IMR-90 (cell line): Measurements from ENCODE around the gene SIGLEC12. TPM values are rescaled to one million over a fixed set of nuclear protein-coding genes. Genes with fewer than 3 reads are reported as not detected.

Source experiments
- ATAC-seq: fragments of 200-7000 bp; cut with Tn5 transposase; 2 replicates; pipeline ENCODE4 v1.9.1; 2020; ENCODE audit warnings: low read depth, mild to moderate bottlenecking, moderate library complexity
- BruUV-seq: library from RNA; stranded (reverse); fragments of 400-500 nt; replicated peaks from 2 replicates; lab custom pipeline; 2021; lab: Mats Ljungman, UMichigan
- CTCF ChIA-PET: fragments of 300-600 bp; formaldehyde crosslinking; extraction: SDS; loops from one replicate; lab custom pipeline; 2021; ENCODE audit warnings: antibody characterized with exemption; lab: Yijun Ruan, JAX
- POLR2A ChIA-PET: fragments of 300-600 bp; sonication (Branson Sonifier 250); formaldehyde crosslinking; loops from one replicate; lab custom pipeline; 2022; ENCODE audit warnings: antibody characterized with exemption; ENCODE audit not compliant: unreplicated experiment; lab: Charles Lee
- DNase-seq: peaks from one replicate; pipeline ENCODE4 v3.0.0; 2013
- H2AFZ ChIP-seq: replicated peaks from 2 replicates; pipeline ENCODE3; 2013; ENCODE audit warnings: low read length, mild to moderate bottlenecking; ENCODE audit not compliant: poor library complexity
- H2AK5ac ChIP-seq: 2 replicates; pipeline ENCODE4 v1.6.1; 2013; ENCODE audit warnings: low read depth, low read length, inconsistent platforms
- H2AK9ac ChIP-seq: replicated peaks from 2 replicates; pipeline ENCODE3; 2013; ENCODE audit warnings: mild to moderate bottlenecking, low read depth, low read length, moderate library complexity; ENCODE audit not compliant: poor library complexity
- H2BK120ac ChIP-seq: 2 replicates; pipeline ENCODE4 v1.6.1; 2013; ENCODE audit warnings: low read depth, low read length, inconsistent platforms
- H2BK15ac ChIP-seq: 3 replicates; pipeline ENCODE4 v1.6.1; 2013; ENCODE audit warnings: low read depth, low read length, inconsistent platforms
- H2BK20ac ChIP-seq: 2 replicates; pipeline ENCODE4 v1.6.1; 2013; ENCODE audit warnings: low read depth, mild to moderate bottlenecking, inconsistent platforms, low read length, moderate library complexity
- H2BK5ac ChIP-seq: 2 replicates; pipeline ENCODE4 v1.6.1; 2013; ENCODE audit warnings: mild to moderate bottlenecking, low read depth, low read length, inconsistent platforms; ENCODE audit not compliant: poor library complexity, severe bottlenecking
- H3K14ac ChIP-seq: replicated peaks from 2 replicates; pipeline ENCODE4 v1.6.1; 2013; ENCODE audit warnings: low read depth, low read length, inconsistent platforms
- H3K18ac ChIP-seq: 2 replicates; pipeline ENCODE4 v1.6.1; 2013; ENCODE audit warnings: low read depth, low read length, control low read depth
- H3K23ac ChIP-seq: 2 replicates; pipeline ENCODE4 v1.6.1; 2013; ENCODE audit warnings: low read depth, low read length, inconsistent platforms
- H3K27ac ChIP-seq: 2 replicates; pipeline ENCODE4 v1.5.1; 2013; ENCODE audit warnings: mild to moderate bottlenecking, control low read depth, low read length; ENCODE audit not compliant: insufficient read depth
- H3K27me3 ChIP-seq: 2 replicates; pipeline ENCODE4 v1.6.1; 2013; ENCODE audit warnings: low read length; ENCODE audit not compliant: control insufficient read depth, insufficient read depth
- H3K36me3 ChIP-seq: 2 replicates; pipeline ENCODE4 v1.6.1; 2013; ENCODE audit warnings: low read length, mixed read lengths; ENCODE audit not compliant: control insufficient read depth, insufficient read depth
- H3K4ac ChIP-seq: 2 replicates; pipeline ENCODE4 v1.6.1; 2013; ENCODE audit warnings: low read depth, low read length, inconsistent platforms
- H3K4me1 ChIP-seq: 2 replicates; pipeline ENCODE4 v1.6.1; 2013; ENCODE audit warnings: low read length, mixed read lengths; ENCODE audit not compliant: control insufficient read depth, insufficient read depth
- H3K4me2 ChIP-seq: 2 replicates; pipeline ENCODE4 v1.6.1; 2013; ENCODE audit warnings: low read depth, mild to moderate bottlenecking, control low read depth, low read length, moderate library complexity
- H3K4me3 ChIP-seq: 2 replicates; pipeline ENCODE4 v1.5.1; 2013; ENCODE audit warnings: low read depth, mild to moderate bottlenecking, control low read depth, low read length, moderate library complexity; ENCODE audit not compliant: insufficient read depth
- H3K56ac ChIP-seq: 2 replicates; pipeline ENCODE4 v1.6.1; 2013; ENCODE audit warnings: low read length, inconsistent platforms; ENCODE audit not compliant: insufficient read depth; ENCODE audit errors: extremely low read depth
- H3K79me1 ChIP-seq, 2 experiments: 2 replicates each; pipeline ENCODE4 v1.6.1; 2013; ENCODE audit warnings: low read length in 2 of 2, inconsistent platforms in 1 of 2, low read depth in 1 of 2
- H3K9ac ChIP-seq: 2 replicates; pipeline ENCODE4 v1.6.1; 2013; ENCODE audit warnings: low read depth, low read length, control low read depth
- H3K9me1 ChIP-seq: 2 replicates; pipeline ENCODE4 v1.6.1; 2013; ENCODE audit warnings: low read length, inconsistent platforms; ENCODE audit not compliant: insufficient read depth
- H3K9me3 ChIP-seq: 2 replicates; pipeline ENCODE4 v1.6.1; 2013; ENCODE audit warnings: low read length; ENCODE audit not compliant: control insufficient read depth, insufficient read depth
- H4K20me1 ChIP-seq: 2 replicates; pipeline ENCODE4 v1.6.1; 2013; ENCODE audit warnings: low read length, inconsistent platforms; ENCODE audit not compliant: insufficient read depth
- H4K5ac ChIP-seq: 2 replicates; pipeline ENCODE4 v1.6.1; 2013; ENCODE audit warnings: mild to moderate bottlenecking, low read depth, low read length, control low read depth
- H4K8ac ChIP-seq, 2 experiments: 2 replicates each; pipeline ENCODE4 v1.6.1; 2013; ENCODE audit warnings: low read depth in 2 of 2, low read length in 2 of 2, control low read depth in 1 of 2, inconsistent platforms in 1 of 2
- H4K91ac ChIP-seq: 2 replicates; pipeline ENCODE4 v1.6.1; 2013; ENCODE audit warnings: low read depth, low read length, inconsistent platforms; ENCODE audit not compliant: insufficient read depth
- BHLHE40 ChIP-seq: fragments of 150-350 bp; IDR thresholded peaks from 2 replicates; pipeline ENCODE4 v1.6.1; 2016; ENCODE audit warnings: mild to moderate bottlenecking, low read depth, low read length
- CEBPB ChIP-seq: IDR thresholded peaks from 2 replicates; pipeline ENCODE4 v1.6.1; 2012; ENCODE audit warnings: low read depth, low read length, improper control_type of control experiment
- CHD1 ChIP-seq: IDR thresholded peaks from 2 replicates; pipeline ENCODE4 v1.6.1; 2012; ENCODE audit warnings: low read depth, low read length, improper control_type of control experiment
- ELK1 ChIP-seq: fragments of 150-350 bp; IDR thresholded peaks from 2 replicates; pipeline ENCODE4 v1.6.1; 2016; ENCODE audit warnings: low read depth, mild to moderate bottlenecking, low read length, moderate library complexity, borderline replicate concordance
- MAFK ChIP-seq: IDR thresholded peaks from 2 replicates; pipeline ENCODE4 v1.6.1; 2012; ENCODE audit warnings: low read depth, low read length, improper control_type of control experiment
- MAZ ChIP-seq: IDR thresholded peaks from 2 replicates; pipeline ENCODE4 v1.6.1; 2012; ENCODE audit warnings: low read depth, mild to moderate bottlenecking, low read length, improper control_type of control experiment, moderate library complexity, borderline replicate concordance
- NFE2L2 ChIP-seq: fragments of 150-350 bp; IDR thresholded peaks from 2 replicates; pipeline ENCODE4 v1.6.1; 2016; ENCODE audit warnings: low read depth, mild to moderate bottlenecking, low read length
- RAD21 ChIP-seq: IDR thresholded peaks from 2 replicates; pipeline ENCODE4 v1.6.1; 2012; ENCODE audit warnings: low read length, improper control_type of control experiment
- RFX5 ChIP-seq: IDR thresholded peaks from 2 replicates; pipeline ENCODE4 v1.8.0; 2012; ENCODE audit warnings: low read depth, mild to moderate bottlenecking, low read length, moderate library complexity
- WGBS, 2 experiments: methylation state at CpG; one replicate each; pipeline versions ENCODE4 v1.1.5 to v1.1.7; 2013; ENCODE audit warnings: missing lambda C conversion rate in 2 of 2; ENCODE audit not compliant: insufficient read length in 1 of 2; ENCODE audit errors: extremely low coverage in 2 of 2; 5-methylcytosine and 5-hydroxymethylcytosine counted together
- dilution Hi-C: fragments of 300-500 bp; cut with HindIII; formaldehyde crosslinking; loops from one replicate; pipeline ENCODE4 v1.14.3; 2018; ENCODE audit warnings: low sequenced_read_pairs; ENCODE audit not compliant: unreplicated experiment
- in situ Hi-C: fragments of 300-500 bp; cut with MboI; formaldehyde crosslinking; loops from 3 replicates; pipeline ENCODE4 v1.14.3; 2019; ENCODE audit warnings: low sequenced_read_pairs, inconsistent platforms, mixed read lengths
- intact Hi-C: fragments of 100-400 bp; cut with micrococcal nuclease; formaldehyde crosslinking; loops from 2 replicates; pipeline ENCODE4 v1.10.0; 2022
- polyA plus RNA-seq, 3 experiments: library from polyadenylated mRNA; depleted of rRNA; stranded (reverse); fragments of >200 nt; gene quantifications; 2 replicates each; pipeline ENCODE4 v1.2.3, GENCODE V29; 2012; ENCODE audit warnings: low replicate concordance in 1 of 3
- total RNA-seq: library from RNA; depleted of rRNA; stranded (reverse); fragments of >200 nt; gene quantifications from 2 replicates; pipeline ENCODE4 v1.2.3, GENCODE V29; 2012

Gene SIGLEC12
- total and polyA plus RNA-seq, 2 of the 4 experiments (the other 2 are of a cell fraction): not detected

- Histone ChIP-seq H3K14ac (no peak within 1 kb of the TSS), H2BK20ac (no peak within 1 kb of the TSS), H3K9me1 (no peaks in the 10 kb centered on the region), H4K8ac (no peak within 1 kb of the TSS), H3K18ac (no peak within 1 kb of the TSS), H3K79me1 (no peaks in the 10 kb centered on the region), H3K4me1 (no peaks in the 10 kb centered on the region), H3K27me3 (no peaks in the 10 kb centered on the region), H3K9me3 (peaks cover 14% of the 10 kb centered on the region; the same call in 1 of the 2 replicates), H2AK9ac (no peak within 1 kb of the TSS), H3K23ac (no peak within 1 kb of the TSS), H2BK5ac (no peak within 1 kb of the TSS), H2AFZ (no peak within 1 kb of the TSS), H4K91ac (no peak within 1 kb of the TSS), H2BK15ac (no peak within 1 kb of the TSS), H4K5ac (no peak within 1 kb of the TSS), H3K9ac (no peak within 1 kb of the TSS), H2BK120ac (no peak within 1 kb of the TSS), H3K4me3 (no peak within 1 kb of the TSS), H3K4me2 (no peak within 1 kb of the TSS), H4K20me1 (no peaks in the 10 kb centered on the region), H3K36me3 (no peaks in the 10 kb centered on the region), H3K27ac (no peak within 1 kb of the TSS), H3K4ac (no peak within 1 kb of the TSS), H2AK5ac (no peak within 1 kb of the TSS), H3K56ac (no peak within 1 kb of the TSS)
- ATAC-seq (no peak), DNase-seq (no peak)
- in situ Hi-C loops: no loop called here
- no TSS peak for BruUV-seq
- intact Hi-C loops: no loop called here
- dilution Hi-C loops: no loop called here
- ChIA-PET CTCF (no interaction called here), POLR2A (no interaction called here)
- 13% methylated on average over 2 of the region's 17 CpGs; no CpG with 5 or more reads in 1 of the 2 experiments for WGBS, 2 experiments
- no peak for TF ChIP-seq NFE2L2
- TF ChIP-seq RFX5: no peak
- no peak for TF ChIP-seq CEBPB
- no peak for TF ChIP-seq MAFK
- no peak for TF ChIP-seq MAZ
- no peak for TF ChIP-seq ELK1
- no peak for TF ChIP-seq RAD21
- no peak for TF ChIP-seq BHLHE40
- no peak for TF ChIP-seq CHD1
These were observed 23.0 kb downstream of the SIGLEC12 start, which contains the start of gene CEACAM18 for GRCh38 chr19:51478381-51479234. Gene CEACAM18 (plus strand): TSS chr19:51478539.
